Activated T-cell treated with anti-CD3 and anti-CD28 coated beads for 1 hour (primary cell): Measurements from ENCODE around the gene ARMC7.
"Not testable (repeated sequence)": the region's sequence is repeated elsewhere in the genome, so short reads cannot be mapped to it uniquely, and the experiment has no call there.

ENCODE experiments used
- DNase-seq: peaks from one replicate; pipeline ENCODE4 v3.0.0-alpha.2; 2020; ENCODE audit warnings: low read depth

Gene ARMC7

DNA sequence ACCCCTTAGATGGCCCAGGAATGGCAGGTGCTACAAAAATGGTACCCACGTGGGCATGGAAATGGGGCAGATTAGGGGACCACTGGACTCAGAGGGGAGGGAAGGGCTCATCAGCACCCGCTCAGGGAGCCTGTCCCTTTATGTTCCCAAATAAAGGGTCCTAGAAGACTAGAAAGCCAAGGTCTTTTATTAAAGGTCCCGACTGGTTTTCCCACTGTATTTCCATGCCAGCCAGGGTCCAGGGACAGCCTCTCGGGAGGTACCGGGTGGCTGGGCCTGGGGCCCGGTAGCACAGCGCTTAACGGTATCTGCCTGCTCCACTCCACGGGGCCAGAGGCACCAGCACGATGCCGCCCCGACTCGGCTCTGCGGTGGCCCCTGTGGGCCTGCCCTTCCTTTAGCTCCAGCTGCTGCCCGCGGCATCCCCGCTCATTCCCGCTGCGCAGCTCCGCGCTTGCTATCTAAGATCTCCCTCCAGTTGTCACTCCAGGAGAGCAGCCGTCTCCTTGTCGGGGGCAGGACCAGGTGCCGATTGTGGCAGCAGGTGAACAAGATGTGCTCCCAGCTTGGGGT, 20.4 kb downstream of the ARMC7 start:
- DNase-seq, result no peak

DNA sequence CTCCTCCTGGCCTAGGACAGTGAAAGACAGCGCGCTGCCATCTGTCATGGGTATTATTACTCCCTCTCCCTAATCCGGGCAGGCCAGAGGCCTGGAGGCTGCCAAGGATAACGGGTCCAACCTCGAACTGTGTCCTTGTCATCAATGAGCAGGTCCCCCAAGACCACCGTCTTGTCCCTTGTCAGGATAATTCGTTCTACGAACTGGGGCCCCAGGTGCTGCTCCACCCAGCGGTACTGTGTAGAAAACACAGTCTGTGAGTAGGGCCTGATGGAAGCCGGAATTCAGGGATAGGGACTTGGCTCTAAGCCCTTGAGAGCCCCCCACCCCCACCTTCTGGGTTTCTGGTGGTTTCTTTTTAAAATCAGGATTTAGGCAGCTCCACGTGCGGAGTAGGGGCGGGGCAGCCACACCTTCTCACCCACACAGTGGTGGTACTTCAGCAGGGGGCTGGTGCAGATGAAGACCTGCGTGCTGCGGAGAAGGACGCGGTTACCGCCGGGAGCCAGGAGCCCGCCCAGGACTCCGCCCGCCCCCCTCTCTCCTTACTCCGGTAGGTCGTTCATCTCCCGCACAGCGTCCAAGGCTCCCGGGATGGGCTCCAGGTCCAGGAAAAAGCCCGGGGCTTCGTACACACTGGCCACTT, 21.0 kb downstream of the ARMC7 start:
- DNase-seq, result peak; percentile 29

DNA sequence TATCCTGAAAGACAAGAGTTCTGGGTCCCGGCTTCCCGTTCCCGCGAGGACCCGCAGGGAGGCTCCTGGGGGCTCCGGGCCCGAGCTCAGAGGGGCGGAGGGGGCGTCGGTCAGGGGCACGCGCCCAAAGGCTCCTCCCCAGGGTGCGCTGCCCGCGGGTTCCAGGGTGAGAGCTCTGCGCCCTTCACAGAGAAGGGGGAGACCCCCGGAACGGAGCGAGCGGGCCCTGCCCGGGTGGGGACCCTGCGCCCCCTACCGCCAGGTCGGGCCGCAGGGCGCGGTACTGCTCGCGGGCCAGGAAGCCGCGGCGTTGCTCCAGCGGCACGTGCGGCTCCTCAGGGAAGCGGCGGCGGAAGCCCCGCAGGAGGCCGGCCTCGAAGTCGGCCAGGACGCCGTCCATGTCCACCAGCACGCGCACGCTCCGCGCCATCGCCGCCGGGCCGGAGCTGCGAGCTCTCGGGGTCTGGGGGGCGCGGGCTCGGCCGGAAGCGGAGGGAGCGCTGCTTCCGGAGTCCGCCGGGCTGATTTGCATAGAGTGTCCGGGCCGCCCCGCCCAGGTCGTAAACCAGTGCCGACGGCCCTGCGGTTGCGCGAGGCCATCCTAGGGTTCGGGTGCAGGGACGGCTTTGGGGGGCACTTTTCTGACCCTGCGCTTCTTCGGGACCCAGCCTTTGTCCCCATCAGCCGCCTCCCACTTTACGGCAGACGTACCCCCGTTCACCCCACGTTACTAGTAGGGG, 21.7 kb downstream of the ARMC7 start, which contains the start of gene NT5C:
TSS of gene NT5C (minus strand) at position 465 of the 740 bp plus-strand sequence. CDS start at position 430, 35 bp downstream.
- DNase-seq, result peak; percentile 48

DNA sequence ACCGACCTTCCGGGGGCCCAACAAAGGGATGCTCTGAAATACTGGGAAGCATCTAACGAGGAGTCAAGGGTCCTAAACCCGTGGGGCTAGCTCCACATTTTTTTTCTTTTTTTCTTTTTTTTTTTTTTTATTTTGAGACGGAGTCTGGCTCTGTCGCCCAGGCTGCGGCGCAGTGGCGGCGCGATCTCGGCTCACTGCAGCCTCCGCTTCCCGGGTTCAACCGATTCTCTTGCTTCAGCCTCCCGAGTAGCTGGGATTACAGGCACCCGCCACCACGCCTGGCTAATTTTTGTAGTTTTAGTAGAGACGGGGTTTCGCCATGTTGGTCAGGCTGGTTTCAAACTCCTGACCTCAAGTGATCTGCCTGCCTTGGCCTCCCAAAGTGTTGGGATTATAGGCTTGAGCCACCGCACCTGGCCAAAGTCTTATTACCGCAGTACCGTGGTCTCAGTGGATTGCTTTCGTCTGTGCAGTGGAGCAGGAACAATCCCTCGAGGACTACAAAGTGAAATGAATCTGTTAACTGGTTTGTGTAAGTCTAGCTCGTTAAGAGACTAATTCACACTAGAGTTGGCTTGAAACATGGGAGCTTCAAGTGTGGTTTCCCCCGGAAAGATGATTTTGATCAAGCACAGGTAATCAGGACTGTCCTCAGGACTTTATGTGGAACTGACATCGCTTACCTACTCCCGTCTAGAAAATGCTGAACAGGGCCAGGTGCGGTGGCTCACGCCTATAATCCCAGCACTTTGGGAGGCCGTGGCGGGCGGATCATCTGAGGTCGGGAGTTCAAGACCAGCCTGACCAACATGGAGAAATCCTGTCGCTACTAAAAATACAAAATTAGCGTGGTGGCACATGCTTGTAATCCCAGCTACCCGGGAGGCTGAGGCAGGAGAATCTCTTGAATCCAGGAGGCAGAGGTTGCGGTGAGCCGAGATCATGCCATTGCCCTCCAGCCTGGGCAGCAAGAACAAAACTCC, 22.5 kb downstream of the ARMC7 start:
- not testable (repeated sequence) for DNase-seq

DNA sequence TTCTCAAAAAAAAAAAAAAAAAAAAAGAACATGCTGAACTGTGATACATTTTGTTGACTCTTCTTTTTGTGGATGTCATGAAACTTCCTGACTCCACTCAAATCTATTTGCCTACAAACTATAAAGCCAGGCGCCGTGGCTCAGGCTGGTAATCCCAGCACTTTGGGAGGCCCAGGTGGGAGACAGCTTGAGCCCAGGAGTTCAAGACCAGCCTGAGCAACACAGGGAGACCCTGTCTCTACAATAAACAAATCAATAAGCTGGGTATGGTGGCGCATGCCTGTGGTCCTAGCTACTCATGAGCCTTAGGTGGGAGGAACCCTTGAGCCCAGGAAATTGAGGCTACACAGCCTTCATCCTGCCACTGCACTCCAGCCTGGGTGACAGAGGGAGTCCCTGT, 23.2 kb downstream of the ARMC7 start:
- DNase-seq, result no peak

DNA sequence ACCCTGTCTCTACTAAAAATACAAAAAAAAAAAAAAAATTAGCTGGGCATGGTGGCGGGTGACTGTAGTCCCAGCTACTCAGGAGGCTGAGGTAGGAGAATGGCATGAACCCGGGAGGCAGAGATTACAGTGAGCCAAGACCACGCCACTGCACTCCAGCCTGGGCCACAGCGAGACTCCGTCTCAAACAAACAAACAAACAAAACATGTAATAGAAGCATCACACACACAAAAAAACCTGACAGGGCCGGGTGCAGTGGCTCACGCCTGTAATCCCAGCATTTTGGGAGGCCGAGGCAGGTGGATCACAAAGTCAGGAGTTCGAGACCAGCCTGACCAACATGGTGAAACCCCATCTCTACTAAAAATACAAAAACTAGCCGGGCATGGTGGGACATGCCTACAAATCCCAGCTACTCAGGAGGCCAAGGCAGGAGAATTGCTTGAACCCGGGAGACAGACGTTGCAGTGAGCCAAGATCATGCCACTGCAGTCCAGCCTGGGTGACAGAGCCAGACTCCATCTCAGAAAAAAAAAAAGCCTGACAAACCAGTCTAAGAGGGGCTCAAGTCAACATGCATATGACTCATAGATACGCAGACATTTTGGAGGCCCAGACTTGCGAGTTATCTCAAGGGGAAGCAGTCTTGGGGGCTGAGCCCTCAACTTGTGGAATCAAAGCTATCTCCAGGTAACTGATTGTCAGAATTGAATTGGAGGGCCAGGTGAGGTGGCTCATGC, 24.0 kb downstream of the ARMC7 start:
- not testable (repeated sequence) for DNase-seq

DNA sequence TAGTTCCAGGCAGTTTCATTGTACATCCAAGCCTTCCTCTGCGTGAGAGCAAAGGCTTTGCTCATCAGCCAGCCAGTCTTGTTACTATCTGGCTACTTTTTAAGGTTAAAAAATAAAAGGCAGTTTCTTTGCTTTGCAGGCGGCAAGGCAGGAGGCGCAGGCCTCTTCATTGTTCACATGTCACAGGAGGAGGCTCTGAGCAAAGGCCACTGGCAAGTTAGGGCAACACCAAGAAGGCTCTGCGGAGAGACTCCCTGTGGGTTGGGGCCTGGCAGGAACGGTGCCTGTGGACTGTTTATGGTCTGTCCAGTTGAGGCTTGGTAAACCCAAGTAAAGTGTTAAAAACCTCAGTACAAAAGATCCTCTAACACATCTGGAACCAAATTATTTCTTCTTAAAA, 25.7 kb downstream of the ARMC7 start:
- no peak for DNase-seq

DNA sequence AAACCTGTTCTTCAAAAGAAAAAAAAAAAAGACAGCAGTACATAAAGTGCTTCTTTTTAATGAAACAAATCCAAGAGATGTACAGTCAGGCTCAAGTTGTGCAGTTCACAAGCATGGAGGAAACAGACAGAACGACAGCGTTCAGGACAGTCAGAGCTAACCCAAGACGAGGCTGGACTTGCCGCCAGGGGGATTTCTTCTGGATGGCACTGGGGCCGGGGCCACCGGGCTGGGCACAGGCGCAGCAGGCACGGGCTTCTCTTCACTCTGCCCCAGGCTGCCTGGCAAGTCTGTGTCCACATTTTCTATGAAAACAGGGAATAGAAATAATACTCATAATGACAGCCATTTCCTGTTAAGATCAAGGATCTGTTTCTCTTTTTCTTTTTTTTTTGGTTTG, 26.2 kb downstream of the ARMC7 start:
- no peak for DNase-seq

DNA sequence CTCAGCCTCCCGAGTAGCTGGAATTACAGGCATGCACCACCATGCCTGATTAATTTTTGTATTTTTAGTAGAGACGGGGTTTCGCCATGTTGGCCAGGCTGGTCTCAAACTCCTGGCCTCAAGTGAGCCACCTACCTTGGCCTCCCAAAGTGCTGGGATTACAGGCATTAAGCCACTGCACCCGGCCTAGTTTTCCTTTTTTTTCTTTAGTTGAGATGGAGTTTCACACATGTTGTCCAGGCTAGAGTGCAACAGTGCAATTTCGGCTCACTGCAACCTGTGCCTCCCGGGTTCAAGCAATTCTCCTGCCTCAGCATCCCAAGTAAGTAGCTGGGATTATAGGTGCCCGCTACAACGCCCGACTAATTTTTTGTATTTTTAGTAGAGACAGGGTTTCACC, 28.0 kb downstream of the ARMC7 start:
- DNase-seq, result not testable (repeated sequence)

DNA sequence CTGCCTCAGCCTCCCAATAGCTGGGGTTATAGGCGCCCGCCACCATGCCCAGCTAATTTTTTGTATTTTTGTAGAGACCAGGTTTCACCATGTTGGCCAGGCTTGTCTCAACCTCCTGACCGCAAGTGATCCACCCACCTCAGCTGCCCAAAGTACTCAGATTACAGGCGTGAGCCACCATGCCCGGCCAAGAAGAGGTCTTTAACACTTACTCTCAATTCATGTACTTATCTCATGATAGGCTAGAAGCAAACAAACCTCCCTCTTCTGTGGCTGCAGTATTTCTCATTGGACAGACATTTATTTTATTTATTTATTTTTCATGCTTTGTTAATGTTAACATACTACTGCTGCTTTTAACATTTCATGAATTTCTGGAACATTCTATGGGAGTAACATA, 28.8 kb downstream of the ARMC7 start:
- no peak for DNase-seq

DNA sequence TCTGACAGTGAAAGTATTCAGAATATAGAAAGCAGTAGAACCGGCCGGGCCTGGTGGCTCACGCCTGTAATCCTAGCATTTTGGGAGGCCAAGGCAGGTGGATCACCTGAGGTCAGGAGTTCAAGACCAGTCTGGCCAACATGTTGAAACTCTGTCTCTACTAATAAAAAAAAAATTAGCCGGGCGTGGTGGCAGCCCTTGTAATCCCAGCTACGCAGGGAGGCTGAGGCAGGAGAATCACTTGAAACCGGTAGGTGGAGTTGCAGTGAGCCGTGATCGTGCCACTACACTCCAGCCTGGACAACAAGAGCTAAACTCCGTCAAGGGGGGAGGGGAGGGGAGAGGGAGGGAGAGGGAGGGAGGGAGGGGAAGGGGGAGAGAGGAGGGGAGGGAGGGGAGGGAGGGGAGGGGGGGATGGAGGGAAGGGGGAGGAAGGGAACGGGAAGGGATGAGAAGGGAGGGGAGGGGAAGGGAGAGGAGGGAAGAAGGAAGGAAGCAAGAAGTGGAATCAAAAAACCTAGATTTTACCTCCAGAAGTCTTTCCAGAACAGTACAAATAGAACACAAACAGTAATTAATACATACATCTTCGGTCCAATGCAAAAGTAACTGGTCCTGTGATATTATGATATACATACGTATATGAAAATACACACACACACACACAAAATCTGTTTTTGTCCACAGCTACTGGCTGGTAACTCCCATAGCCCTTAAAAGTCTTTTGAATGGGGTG, 32.6 kb downstream of the ARMC7 start:
- no peak for DNase-seq

DNA sequence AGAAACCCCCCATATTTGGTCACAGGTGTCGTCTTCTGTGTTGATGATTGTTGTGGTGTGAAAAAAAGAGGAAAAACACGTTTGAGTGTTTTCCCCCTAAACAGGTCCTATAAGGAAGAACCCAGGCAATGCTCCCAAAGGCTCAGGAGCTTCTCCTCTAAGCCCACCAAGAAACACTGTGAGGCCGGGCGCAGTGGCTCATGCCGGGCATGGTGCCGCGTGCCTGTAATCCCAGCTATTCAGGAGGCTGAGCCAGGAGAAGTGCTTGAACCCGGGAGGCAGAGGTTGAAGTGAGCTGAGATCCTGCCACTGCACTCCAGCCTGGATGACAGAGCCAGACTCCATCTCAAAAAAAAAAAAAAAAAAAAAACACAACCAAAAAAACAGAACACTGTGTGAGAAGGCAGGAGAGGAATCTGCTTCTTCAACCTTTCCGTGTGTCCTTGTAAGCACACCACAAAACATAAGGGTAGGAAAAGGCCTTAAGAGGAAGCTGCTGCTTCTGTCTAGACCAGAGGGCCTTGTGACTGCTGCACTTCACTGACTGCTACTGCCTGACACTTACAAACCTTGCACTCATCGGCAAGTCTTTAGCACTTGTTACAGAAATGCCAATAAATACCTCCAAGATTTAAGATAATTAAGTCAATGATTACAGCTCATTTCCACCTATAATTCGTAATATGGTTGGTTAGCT, 35.2 kb downstream of the ARMC7 start:
- no peak for DNase-seq

DNA sequence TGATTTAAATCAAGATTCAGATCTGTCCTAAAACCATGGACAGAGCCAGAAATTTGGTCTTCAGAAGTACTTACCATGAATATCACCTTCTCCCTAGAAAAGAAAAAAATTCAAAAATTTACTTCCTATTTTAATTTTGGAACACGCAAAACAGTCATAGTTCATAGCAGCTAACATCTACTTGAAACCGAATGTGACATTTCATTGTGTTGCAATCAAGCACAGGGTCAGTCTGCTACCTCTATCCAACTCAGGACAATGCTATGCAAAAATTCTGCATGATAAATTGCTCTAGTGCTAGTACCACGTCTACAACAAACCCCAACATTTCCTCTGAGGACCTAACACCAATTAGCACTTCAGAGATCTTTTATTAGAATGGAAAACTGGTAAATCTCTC, 36.8 kb downstream of the ARMC7 start:
- no peak for DNase-seq

DNA sequence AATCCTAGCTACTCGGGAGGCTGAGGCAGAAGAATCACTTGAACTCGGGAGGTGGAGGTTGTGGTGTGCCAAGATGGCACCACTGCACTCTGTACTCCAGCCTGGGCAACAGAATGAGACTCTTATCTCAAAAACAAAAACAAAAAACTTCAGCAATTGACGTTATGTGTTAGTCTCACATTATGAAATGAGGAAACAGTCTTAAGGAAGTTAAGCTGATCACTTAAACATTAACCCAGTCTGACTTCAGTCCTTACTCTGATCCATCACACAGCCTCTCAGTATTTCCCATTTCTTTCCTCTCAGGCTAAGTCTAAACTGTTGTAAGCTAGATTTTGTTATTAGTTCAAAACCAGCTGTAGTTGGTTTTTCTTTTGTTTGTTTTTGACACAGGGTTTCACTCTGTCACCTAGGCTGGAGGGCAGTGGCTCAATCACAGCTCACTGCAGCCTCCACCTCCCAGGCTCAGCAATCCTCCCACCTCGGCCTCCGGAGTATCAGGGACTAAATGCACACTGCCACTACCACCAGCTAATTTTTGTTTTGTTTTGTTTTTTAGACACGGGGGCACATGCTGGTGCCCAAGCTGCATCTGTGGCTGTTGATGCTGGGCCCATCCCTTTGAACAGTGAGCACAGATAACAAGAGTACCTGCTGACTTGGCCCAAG, 38.2 kb downstream of the ARMC7 start:
- no peak for DNase-seq

DNA sequence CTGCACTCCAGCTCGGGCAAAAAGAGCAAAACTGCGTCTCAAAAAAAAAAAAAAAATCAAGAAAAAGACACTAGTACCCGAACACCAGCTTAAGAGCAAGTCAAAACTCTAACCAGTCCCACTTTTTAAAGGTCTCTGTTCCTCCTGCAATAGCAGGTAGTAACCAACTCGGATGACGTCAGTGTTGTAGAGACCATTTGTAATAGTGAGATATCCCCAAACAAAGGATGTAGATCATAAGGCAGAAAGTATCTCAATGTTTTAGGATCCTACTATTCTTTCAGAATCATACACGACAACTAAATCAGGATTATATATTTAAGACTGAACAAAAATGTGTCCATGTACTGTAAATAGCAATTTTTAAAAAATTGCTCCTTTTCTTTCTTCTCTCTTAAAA, 42.2 kb downstream of the ARMC7 start:
- no peak for DNase-seq

DNA sequence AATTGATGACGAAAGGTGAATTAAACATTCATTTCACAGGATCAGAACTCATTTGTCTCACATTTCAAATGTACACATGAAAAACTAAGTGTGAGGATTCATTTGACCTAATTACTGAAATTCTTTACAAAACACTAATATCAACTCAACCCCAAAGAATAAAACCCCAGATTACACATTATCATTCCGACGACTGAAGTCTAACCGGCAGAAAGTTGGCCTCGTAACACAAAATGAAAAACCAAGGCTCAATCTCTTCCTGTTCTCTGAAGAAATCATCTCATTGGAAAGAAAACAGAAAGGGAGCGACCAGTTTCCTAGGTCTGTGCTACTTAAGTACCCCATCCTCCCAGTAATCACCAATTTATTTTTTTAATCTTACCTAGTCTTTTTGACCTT, 42.8 kb downstream of the ARMC7 start:
- no peak for DNase-seq

DNA sequence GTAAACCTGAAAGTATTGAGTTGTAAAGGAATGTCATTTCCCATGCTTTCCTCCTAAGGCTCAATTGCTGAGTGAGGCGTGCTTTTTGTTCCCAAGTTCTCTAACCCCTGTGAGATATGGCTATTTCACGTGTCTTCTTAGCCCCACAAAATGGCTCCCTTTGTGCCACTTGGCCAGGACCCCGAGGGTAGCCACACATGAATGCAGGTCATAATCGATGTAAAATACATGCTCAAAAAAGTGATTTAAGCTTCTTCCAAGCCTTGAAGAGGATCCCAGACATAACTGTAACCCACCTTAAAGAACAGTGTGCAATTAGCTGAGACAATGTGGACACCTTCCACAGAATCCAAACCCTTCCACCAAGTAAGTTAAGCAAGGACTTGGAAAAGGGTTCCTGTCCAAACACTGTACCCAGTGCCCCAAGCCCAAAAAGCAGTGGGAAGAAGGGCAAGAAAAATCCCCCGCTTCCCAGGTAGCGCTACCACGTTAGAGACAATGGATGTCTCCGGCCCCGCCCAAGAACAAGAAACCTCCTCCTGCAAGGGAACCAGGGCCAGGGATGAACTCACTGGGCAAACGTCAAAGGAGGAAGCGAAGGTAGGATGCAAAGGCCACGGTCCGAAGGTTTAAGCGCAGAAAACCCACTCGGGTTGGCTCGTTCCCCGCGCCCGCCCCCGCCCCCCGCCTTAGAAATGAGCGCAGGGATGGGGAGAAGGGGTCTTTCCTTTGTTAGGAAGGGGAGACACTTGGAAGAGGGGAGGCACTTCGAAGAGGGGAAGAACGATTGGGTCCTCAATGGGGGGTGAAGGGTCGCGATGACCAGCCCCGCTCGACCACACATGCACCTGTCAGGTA, 43.4 kb downstream of the ARMC7 start:
- DNase-seq, result no peak

DNA sequence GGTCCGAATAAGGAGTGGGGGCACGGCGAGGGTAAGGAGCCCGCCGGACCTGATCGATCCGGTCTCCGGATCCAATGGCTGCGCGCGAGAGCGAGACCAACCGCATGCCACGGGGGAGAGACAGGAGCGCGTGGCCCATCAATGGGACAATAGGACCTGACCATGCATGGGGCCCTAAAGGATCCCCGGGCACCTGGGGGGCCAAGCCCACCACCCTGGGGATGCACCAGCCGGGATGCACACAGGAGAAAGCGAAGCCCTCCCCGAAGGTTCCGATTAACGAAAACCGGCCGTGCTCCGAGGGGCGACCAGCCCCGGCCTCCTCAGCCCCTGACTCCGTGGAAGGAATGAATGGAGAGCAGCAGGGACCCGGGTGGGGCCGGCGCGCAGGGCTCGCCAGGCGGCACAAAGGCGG, 44.0 kb downstream of the ARMC7 start:
- peak; percentile 12 for DNase-seq
